HT-29 (cell line): ENCODE results near the gene CCDC86. TPM values are rescaled to one million over a fixed set of nuclear protein-coding genes. Genes with fewer than 3 reads are reported as not detected.

Source experiments
- DNase-seq: peaks from one replicate; pipeline ENCODE4 v3.0.0-alpha.2; 2015; ENCODE audit warnings: low spot score
- total RNA-seq: library from RNA; depleted of rRNA; stranded (reverse); fragments of >200 nt; shearing (Covaris generic); gene quantifications from 2 replicates; pipeline ENCODE4 v1.2.3, GENCODE V29; 2014; rRNA removed

Gene CCDC86
- total RNA-seq, 1 experiment from 2014 or later = 60.6 TPM

DNA sequence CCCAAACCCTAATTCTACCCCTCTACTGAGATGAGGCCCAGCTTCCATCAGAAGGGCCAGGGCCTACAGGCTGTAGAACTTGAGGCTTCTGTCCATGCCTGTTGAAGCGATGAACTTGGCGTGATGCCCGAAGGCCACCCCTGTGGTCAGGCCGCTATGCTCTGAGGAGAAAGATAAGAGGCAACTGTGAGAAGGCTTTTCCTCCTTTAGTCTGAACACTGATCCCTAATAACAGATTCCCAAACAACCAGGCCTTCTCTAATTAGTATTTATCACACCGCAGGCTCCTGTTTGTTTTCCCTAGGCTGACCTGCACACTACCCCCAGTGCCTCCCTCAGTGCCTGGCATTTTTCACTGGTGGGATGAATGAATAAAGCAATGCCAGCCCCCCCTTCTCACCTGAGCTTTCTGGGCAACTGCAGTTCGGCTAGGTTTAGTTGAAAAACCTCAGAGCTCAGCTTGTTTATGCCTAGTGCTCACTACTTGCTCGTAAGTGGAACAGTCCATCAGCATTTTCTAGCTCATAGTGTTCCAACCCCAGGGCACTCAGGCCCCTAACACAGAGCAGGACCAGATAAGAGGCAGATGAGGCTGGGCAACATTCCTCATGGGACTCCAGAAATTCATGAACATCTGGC lies 49.3 kb downstream of the CCDC86 start:
- no peak for DNase-seq

DNA sequence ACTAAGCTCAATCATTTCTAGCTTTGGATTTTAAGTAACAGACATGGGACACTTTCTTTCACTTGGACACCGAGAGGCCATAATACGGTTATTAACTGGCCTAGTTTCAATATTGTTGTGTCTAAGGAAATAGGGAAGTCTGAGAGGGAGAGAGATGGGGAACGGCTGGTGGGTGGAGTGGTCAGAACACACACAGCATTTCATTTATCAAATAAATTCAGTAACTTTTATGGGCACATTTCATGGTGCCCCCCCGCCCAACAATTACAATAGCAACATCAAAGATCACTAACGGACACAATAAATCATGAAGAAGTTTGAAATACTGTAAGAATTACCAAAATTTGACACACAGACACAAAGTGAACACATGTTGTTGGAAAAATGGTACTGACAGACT lies 53.8 kb downstream of the CCDC86 start:
- DNase-seq = no peak

DNA sequence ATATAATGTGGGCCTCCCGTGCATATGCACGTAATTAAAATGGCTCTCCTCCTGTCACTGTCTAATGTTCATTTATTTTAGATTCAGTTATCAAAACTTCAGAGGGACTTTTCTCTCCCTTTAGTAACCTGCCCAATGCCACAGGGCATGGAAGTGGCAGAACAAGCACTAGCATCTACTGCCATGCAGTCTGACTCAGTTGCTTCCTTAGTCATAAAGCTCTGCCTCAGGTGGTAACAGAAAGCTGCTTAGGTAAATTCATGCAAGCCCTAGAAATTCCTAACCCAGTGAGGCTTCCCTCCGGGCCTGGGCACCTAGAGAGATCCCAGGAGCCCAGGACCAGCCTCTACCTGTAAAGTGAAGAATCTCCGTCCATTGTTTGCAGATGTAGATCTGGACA lies 55.6 kb downstream of the CCDC86 start:
- no peak for DNase-seq

DNA sequence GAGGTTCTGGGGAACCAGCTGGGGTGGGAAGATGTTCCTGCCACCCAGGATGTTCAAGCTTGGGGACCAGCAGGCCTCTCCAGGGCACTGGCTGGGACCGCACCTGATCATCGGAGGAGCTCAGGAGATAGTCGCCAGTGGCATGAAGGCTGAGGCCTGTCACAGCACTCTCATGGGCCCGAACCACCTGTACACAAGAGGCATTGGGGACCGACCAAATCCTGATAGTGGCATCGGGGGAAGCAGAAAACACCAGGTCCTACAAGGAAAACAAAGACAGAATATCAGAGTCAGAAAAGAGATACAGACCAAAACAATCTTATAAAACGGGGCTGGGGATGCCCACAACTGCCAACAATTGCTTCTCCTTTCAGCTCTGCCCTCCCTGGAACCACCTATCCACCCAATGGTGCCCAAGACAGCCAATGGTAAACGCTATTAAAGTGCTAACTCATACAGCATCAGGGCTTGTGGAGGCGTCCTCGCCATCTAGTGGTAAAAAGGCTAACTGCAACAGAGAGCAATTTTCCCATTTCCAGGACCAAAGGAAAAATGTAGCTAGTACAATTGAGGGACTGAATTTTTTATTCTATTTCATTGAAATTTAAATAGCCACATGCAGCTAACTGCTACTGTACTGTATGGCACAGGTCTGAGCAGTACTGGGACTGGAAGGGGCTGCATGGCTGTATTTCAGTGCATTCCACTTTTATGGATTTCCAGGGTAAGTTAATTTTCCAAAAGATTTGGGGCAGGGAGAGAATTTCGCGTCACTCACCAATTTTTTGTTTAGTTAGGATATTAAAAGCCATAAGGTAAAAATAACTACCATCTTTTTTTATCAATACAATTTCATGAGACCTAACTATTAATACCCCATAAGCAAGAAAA lies 57.4 kb downstream of the CCDC86 start:
- peak; percentile 86 for DNase-seq

DNA sequence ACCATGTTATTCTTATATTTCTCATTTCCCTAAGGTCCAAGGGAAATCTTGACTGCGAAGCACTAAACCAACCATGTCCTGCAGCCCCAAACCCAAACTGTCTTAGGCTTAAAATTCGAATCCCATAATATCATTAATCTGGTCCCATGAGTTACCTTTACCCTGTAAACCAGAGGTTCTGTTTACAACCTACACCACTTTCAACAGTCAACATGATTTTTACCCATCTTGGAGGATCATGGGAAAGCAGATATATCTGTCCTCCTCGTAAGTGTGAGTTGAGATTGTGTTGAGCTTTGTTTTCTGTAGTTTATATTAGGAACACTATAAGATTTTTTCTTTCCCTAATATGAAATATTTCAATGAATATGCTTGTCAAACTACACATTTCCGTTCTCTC lies 58.1 kb downstream of the CCDC86 start:
- no peak for DNase-seq

Other genes with a start within 250 kb of the CCDC86 start
- gene MS4A8, start 142.5 kb upstream of the CCDC86 start, total RNA-seq = not detected in 2 replicates
- not detected in 2 replicates for gene MS4A18, start 117.4 kb upstream of the CCDC86 start, total RNA-seq
- gene MS4A15, start 85.2 kb upstream of the CCDC86 start, total RNA-seq = not detected in 2 replicates
- not detected in 2 replicates for gene MS4A10, start 56.8 kb upstream of the CCDC86 start, total RNA-seq
- gene PTGDR2, start 13.8 kb downstream of the CCDC86 start, total RNA-seq = 0.41 TPM in 1 of 2 replicates, not detected in the other
- gene ZP1, start 25.4 kb downstream of the CCDC86 start, total RNA-seq = not detected in 2 replicates
- 144 and 152 TPM in 2 replicates for gene PRPF19, start 64.5 kb downstream of the CCDC86 start, total RNA-seq
- 96.5 and 102 TPM in 2 replicates for gene TMEM109, start 72.0 kb downstream of the CCDC86 start, total RNA-seq
- 35.6 and 37.5 TPM in 2 replicates for gene TMEM132A, start 82.3 kb downstream of the CCDC86 start, total RNA-seq
- 1.4 and 2.6 TPM in 2 replicates for gene SLC15A3, start 110.1 kb downstream of the CCDC86 start, total RNA-seq
- 0.53 and 2.1 TPM in 2 replicates for gene CD6, start 129.6 kb downstream of the CCDC86 start, total RNA-seq